ENCODE data around the gene RARB. TPM values are rescaled to one million over a fixed set of nuclear protein-coding genes. Genes with fewer than 3 reads are reported as not detected.

The RARB gene
- total and polyA plus RNA-seq, 2 donors (not counting 3 experiments of a cell fraction or from before 2014, with no cell fraction given): 15.3 to 23.4 TPM

DNA sequence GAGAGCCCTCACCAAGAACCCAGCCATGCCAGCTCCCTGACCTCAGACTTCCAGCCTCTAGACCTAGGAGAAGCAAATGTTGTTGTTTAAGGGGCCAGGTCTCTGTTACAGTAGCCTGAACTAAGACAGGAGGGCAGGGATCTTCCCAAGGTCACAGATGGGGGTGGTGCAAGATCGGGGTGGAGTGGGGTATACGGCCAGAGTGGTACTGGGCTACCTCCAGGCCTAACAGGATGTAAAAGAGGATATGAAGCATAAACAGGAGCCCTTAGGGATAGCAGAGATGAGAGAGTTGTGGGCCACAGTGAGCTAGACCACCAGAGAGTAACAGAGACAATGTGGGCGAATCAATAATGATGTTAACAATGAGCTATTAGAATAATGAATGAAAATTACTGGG is 153.8 kb downstream of the RARB start:
- no peak overlapping the region for H3K4me3 ChIP-seq (replicated peaks in 1 of 3; ENCODE audit: insufficient read depth in 1 of 3, low read depth in 1 of 3, low read length in 3 of 3)
- H3K9ac ChIP-seq (replicated peaks; ENCODE audit: extremely low read depth, insufficient read depth, low read length): no peak overlapping the region
- H3K79me2 ChIP-seq (ENCODE audit: control insufficient read depth, insufficient read depth, low read length): no peaks in the 10 kb centered on the region
- TF ChIP-seq POLR2AphosphoS5 (IDR thresholded peaks at IDR 0.05; ENCODE audit: insufficient read depth, low read depth, low read length) (no peak), FOS (IDR thresholded peaks at IDR 0.05; ENCODE audit: borderline replicate concordance, insufficient read depth, low read length) (no peak), MYC (IDR thresholded peaks at IDR 0.05; ENCODE audit: low read depth, low read length) (no peak), EZH2 (IDR thresholded peaks at IDR 0.05; ENCODE audit: borderline replicate concordance, low read depth, low read length, severe bottlenecking) (no peak), POLR2A (IDR thresholded peaks at IDR 0.05; ENCODE audit: low read depth, low read length) (no peak), GATA2 (IDR thresholded peaks at IDR 0.05; ENCODE audit: insufficient read depth, insufficient read length, low read depth, low read length) (no peak), JUN (IDR thresholded peaks at IDR 0.05; ENCODE audit: borderline replicate concordance, insufficient read depth, insufficient read length, low read depth) (no peak)
- TF ChIP-seq, protein P1, sequence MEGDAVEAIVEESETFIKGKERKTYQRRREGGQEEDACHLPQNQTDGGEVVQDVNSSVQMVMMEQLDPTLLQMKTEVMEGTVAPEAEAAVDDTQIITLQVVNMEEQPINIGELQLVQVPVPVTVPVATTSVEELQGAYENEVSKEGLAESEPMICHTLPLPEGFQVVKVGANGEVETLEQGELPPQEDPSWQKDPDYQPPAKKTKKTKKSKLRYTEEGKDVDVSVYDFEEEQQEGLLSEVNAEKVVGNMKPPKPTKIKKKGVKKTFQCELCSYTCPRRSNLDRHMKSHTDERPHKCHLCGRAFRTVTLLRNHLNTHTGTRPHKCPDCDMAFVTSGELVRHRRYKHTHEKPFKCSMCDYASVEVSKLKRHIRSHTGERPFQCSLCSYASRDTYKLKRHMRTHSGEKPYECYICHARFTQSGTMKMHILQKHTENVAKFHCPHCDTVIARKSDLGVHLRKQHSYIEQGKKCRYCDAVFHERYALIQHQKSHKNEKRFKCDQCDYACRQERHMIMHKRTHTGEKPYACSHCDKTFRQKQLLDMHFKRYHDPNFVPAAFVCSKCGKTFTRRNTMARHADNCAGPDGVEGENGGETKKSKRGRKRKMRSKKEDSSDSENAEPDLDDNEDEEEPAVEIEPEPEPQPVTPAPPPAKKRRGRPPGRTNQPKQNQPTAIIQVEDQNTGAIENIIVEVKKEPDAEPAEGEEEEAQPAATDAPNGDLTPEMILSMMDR (IDR thresholded peaks at IDR 0.05; ENCODE audit: extremely low read depth in 1 of 2, insufficient read depth in 1 of 2, low read depth in 1 of 2, low read length in 2 of 2): no peak
- TF ChIP-seq, protein P2, sequence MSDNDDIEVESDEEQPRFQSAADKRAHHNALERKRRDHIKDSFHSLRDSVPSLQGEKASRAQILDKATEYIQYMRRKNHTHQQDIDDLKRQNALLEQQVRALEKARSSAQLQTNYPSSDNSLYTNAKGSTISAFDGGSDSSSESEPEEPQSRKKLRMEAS (IDR thresholded peaks at IDR 0.05; ENCODE audit: insufficient read depth, insufficient read length): no peak
- DNase-seq (ENCODE audit: low read depth, low spot score) (no peak), FAIRE-seq (peak; percentile 74)
- no TSS peak for BruUV-seq (replicated peaks)
- no peak overlapping the region for H2AFZ ChIP-seq (ENCODE audit: low read depth, low read length)
- H3K4me1 ChIP-seq (ENCODE audit: control insufficient read depth, extremely low read depth, insufficient read depth, low read length): peaks cover 13% of the 10 kb centered on the region
- H3K9me1 ChIP-seq (replicated peaks; ENCODE audit: control insufficient read depth, extremely low read depth, insufficient read depth, low read length): no peaks in the 10 kb centered on the region
- CTCF ChIA-PET: interaction anchor here (0.8 to 1.2 kb wide), 2 partner anchors 12 to 146 kb away, joined by 3 to 8 read pairs; no protein-coding TSS in a partner anchor
- H3K36me3 ChIP-seq (ENCODE audit: control insufficient read depth in 2 of 2, extremely low read depth in 1 of 2, insufficient read depth in 2 of 2, low read length in 2 of 2): peaks cover 0 to 3% of the 10 kb centered on the region in 2 experiments
- peak overlapping the region; percentile 54 for H3K27ac ChIP-seq (ENCODE audit: insufficient read depth, low read depth, low read length)
- H3K27me3 ChIP-seq (ENCODE audit: control insufficient read depth in 2 of 2, insufficient read depth in 2 of 2, low read length in 2 of 2): no peaks in the 10 kb centered on the region
- H4K20me1 ChIP-seq (replicated peaks; ENCODE audit: control insufficient read depth, extremely low read depth, insufficient read depth, low read length): no peaks in the 10 kb centered on the region
- dilution Hi-C loops (cut with MboI; ENCODE audit: extremely low pct_ligation_motif_present, low sequenced_read_pairs): no loop called here
- H3K4me2 ChIP-seq (ENCODE audit: insufficient read depth, low read length): no peak overlapping the region
- no peaks in the 10 kb centered on the region for H3K9me3 ChIP-seq (replicated peaks; ENCODE audit: control insufficient read depth, insufficient read depth, low read length)
- intact Hi-C loops (cut with micrococcal nuclease): no loop called here
- POLR2A ChIA-PET: no interaction called here
